Activated naive CD8-positive, alpha-beta T cell (primary cell): ENCODE results near the gene OGT.

Source experiments
- H3K27ac Mint-ChIP-seq: one replicate; pipeline ENCODE4 v1.8.0; 2021; ENCODE audit warnings: mixed read lengths
- H3K27me3 Mint-ChIP-seq: one replicate; pipeline ENCODE4 v1.8.0; 2021; ENCODE audit warnings: mixed read lengths
- H3K36me3 Mint-ChIP-seq: one replicate; pipeline ENCODE4 v1.8.0; 2021; ENCODE audit warnings: mixed read lengths
- H3K4me1 Mint-ChIP-seq: one replicate; pipeline ENCODE4 v1.8.0; 2021; ENCODE audit warnings: low read depth, mixed read lengths
- H3K4me3 Mint-ChIP-seq: one replicate; pipeline ENCODE4 v1.8.0; 2021; ENCODE audit warnings: mild to moderate bottlenecking, mixed read lengths
- H3K9me3 Mint-ChIP-seq: one replicate; pipeline ENCODE4 v1.8.0; 2021; ENCODE audit warnings: low read depth, mixed read lengths

OGT gene

DNA sequence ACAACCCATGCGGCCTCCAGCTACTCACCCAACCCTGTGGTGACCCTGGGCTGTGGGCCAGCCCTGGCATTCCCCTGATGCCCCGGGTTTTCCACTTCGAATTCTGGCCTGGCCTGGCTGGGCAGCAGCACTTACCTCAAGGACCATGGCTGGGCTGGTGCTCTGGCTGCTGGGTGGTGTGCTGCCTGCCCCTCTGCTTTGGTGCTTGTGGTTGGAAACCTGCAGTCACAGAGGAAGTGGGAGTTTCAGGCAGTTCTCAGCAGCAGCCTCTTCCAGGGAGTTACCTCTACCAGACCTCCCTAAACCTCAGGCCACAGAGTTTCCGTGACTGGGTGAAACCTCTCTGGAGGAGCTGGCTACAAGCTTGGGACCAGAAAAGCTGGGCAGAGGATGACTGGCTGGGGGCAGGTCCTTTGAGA, 85.4 kb downstream of the OGT start, which contains the start of gene CXCR3:
Gene CXCR3 (minus strand): TSS at position 209 of the 419 bp plus-strand sequence. CDS start 62 bp downstream, at position 147.
- Mint-ChIP-seq H3K36me3 (peaks cover 6% of the 10 kb centered on the region), H3K27me3 (no peaks in the 10 kb centered on the region), H3K9me3 (no peaks in the 10 kb centered on the region), H3K4me3 (peak within 1 kb of the TSS; percentile 93), H3K4me1 (peaks cover 58% of the 10 kb centered on the region), H3K27ac (peak within 1 kb of the TSS; percentile 99)

DNA sequence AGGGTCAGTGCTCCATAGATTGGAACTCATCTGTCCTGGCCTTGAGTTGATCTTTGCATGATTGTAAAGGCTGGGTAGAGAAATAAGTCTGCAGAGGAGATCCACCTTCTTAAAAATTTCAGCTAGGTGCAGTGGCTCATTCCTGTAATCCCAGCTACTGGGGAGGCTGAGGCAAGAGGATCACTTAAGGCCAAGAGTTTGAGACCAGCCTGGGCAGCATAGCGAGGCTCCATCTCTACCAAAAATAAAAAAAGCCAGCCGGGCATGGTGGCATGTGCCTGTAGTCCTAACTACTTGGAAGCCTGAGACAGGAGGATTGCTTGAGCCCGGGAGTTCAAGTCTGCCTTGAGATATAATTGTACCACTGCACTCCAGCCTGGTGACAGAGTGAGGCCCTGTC, 85.9 kb downstream of the OGT start:
- no peaks in the 10 kb centered on the region for H3K9me3 Mint-ChIP-seq
- peaks cover 6% of the 10 kb centered on the region for H3K36me3 Mint-ChIP-seq
- H3K4me3 Mint-ChIP-seq, result peak overlapping the region; percentile 93
- H3K4me1 Mint-ChIP-seq, result peaks cover 58% of the 10 kb centered on the region
- H3K27me3 Mint-ChIP-seq, result no peaks in the 10 kb centered on the region
- H3K27ac Mint-ChIP-seq, result peak overlapping the region; percentile 99

DNA sequence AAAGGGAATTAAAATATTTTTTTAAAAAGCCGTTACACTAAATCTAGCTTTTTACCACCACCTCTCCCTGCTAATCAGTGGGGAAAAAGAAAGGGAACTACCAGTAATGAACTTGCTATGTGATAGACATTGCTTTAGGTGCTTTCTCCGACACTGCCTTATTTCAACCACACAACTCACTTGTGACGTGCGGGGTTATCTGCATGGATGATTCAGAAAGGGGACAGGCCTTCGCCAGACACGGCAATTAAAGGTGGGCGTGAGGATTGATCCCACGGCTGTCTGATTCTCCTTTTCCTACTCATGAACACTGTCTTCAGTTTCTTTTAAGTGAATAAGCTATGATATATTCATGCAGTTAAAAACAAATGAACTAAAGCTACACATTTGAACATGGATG, 86.3 kb downstream of the OGT start:
- peaks cover 59% of the 10 kb centered on the region for H3K4me1 Mint-ChIP-seq

DNA sequence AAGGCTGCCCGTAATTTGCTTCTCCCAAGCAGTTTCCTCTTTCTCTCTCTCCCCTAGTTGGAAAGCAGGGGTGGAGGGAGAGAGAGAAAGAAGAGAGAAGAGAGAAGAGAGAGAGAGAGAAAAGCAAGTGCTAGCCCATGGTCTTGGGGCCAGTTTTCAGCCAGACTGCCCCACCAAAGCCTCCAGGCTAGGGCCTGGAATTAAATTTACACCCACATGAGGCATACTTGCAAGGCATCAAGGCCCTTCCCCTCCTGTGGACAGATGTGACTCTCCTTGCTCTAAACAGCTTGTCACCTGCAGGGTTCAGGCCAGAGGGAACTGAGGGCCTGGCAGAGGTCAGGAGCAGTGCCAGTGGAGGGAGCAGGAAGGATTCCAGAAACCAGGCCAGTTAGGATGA, 87.1 kb downstream of the OGT start:
- H3K27me3 Mint-ChIP-seq, result no peaks in the 10 kb centered on the region
- H3K36me3 Mint-ChIP-seq, result peaks cover 4% of the 10 kb centered on the region
- no peaks in the 10 kb centered on the region for H3K9me3 Mint-ChIP-seq
- no peak overlapping the region for H3K4me3 Mint-ChIP-seq
- H3K27ac Mint-ChIP-seq, result peak overlapping the region; percentile 99
- H3K4me1 Mint-ChIP-seq, result peaks cover 60% of the 10 kb centered on the region

More for the DNA sequence above, 86.3 kb downstream of the OGT start:
- peak overlapping the region; percentile 93 for H3K4me3 Mint-ChIP-seq
- no peaks in the 10 kb centered on the region for H3K27me3 Mint-ChIP-seq
- H3K36me3 Mint-ChIP-seq, result peaks cover 6% of the 10 kb centered on the region
- peak overlapping the region; percentile 99 for H3K27ac Mint-ChIP-seq
- H3K9me3 Mint-ChIP-seq, result no peaks in the 10 kb centered on the region

DNA sequence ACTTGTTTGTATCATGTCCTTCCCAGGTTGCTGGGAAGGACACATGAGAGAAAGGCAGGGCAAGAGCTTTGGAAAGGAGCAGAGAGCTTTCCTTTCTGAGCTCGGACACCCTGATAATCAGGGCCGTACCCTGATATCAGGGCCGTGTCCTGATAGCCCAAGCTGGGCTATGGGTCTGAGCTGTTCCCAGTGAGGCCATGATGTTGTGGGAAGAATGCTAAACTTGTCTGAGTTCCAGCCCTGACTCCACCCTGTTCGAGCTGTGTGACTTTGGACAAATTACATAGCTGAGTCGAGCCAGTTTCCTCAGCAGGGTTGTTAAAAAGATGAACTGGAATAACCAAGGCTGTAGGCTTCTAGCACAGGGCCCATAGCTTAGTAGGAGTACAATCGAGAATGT, 88.7 kb downstream of the OGT start:
- Mint-ChIP-seq H3K27ac (peak overlapping the region; percentile 97), H3K36me3 (no peaks in the 10 kb centered on the region), H3K27me3 (no peaks in the 10 kb centered on the region), H3K9me3 (no peaks in the 10 kb centered on the region), H3K4me1 (peaks cover 51% of the 10 kb centered on the region), H3K4me3 (no peak overlapping the region)

DNA sequence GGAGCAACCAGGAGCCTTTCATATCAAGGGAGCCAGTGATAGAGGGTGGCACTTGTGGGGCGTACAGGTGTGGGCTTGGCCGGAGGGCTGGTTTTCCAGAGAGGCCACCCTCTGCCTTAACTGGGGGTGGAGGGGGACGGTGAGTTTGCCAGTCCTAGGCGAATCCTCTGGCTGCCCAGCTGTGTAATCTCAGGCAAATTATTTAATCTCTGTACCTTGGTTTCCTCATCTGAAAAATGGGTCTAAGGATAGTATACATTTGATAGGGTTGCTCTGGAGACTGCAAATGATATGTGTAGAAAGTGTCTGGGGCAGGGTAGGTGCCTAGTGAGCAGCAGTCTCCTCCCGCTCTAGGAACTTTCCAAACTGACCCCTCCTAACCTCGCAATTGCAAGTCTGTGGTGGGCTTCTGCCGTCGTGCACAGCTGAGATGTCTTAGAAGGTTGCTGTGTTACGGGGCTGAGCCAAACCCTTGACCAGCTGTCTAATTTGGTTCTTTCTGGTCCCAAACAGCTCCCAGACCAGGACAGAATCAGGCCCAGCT, 89.2 kb downstream of the OGT start:
- H3K4me3 Mint-ChIP-seq, result peak overlapping the region; percentile 23
- peak overlapping the region; percentile 97 for H3K27ac Mint-ChIP-seq
- H3K27me3 Mint-ChIP-seq, result no peaks in the 10 kb centered on the region
- H3K4me1 Mint-ChIP-seq, result peaks cover 48% of the 10 kb centered on the region
- no peaks in the 10 kb centered on the region for H3K9me3 Mint-ChIP-seq
- no peaks in the 10 kb centered on the region for H3K36me3 Mint-ChIP-seq

DNA sequence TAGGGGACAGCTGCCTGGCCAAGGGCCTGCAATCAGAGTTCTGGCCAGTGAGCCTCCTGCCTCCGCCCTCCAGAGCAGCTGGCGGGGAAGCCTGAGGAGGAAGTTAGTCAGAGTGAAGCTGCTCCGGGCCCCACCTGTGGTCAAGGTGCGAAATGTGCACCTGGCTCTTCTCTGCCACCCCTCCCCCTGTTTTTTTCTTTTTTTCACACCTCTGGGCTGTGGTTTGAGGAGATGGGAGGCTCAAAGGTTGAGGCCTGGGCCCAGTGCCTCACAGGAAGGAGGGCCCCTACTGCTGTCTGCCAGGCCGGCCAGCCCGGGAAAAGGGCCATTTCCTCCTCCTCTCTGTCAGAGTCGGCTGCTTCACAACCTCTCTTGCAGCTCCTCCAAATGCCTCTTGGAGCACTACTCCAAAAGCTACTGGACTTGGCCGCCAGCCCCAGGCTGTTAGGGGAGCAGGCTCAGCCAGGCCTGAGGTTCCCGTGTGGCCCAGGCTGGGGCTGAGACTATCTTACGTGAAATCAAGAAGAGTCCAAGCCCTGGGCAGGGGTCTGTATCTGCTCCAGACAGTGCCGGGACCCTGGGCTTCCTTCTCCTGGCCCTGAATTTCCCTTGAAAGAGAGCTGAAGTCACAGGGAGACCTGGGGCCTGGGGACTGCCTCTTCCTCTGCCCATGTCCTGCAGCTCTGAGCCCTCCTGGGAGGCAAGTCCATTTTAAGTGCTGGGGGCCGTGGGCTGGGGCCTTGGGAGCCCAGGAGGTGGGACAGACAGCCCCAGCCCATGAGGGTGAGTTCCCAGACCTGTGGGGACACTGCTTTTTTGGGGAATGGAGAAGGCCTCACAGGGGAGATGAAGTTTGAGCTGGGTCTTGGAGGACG, 89.9 kb downstream of the OGT start:
- peak overlapping the region; percentile 70 for H3K4me3 Mint-ChIP-seq
- no peaks in the 10 kb centered on the region for H3K36me3 Mint-ChIP-seq
- H3K9me3 Mint-ChIP-seq, result no peaks in the 10 kb centered on the region
- peak overlapping the region; percentile 97 for H3K27ac Mint-ChIP-seq
- H3K27me3 Mint-ChIP-seq, result no peaks in the 10 kb centered on the region
- H3K4me1 Mint-ChIP-seq, result peaks cover 48% of the 10 kb centered on the region

- no peaks in the 10 kb centered on the region for H3K27me3 Mint-ChIP-seq
- peak overlapping the region; percentile 73 for H3K4me3 Mint-ChIP-seq
- H3K27ac Mint-ChIP-seq, result peak overlapping the region; percentile 97
- H3K4me1 Mint-ChIP-seq, result peaks cover 45% of the 10 kb centered on the region
- H3K9me3 Mint-ChIP-seq, result no peaks in the 10 kb centered on the region
- H3K36me3 Mint-ChIP-seq, result no peaks in the 10 kb centered on the region
These were observed 90.8 kb downstream of the OGT start for GRCh38 chrX:71623714-71624113.

GRCh38 chrX:71625471-71625870, 92.6 kb downstream of the OGT start:
- Mint-ChIP-seq H3K27ac (peak overlapping the region; percentile 54), H3K36me3 (no peaks in the 10 kb centered on the region), H3K27me3 (no peaks in the 10 kb centered on the region), H3K9me3 (no peaks in the 10 kb centered on the region), H3K4me3 (no peak overlapping the region), H3K4me1 (peaks cover 36% of the 10 kb centered on the region)
